Nephron progenitor cell (in vitro differentiated cells): Measurements from ENCODE around the gene MACROD2.

Experiments used
- DNase-seq: peaks from one replicate; pipeline ENCODE4 v3.0.0; 2021
- H3K27ac Mint-ChIP-seq: 2 replicates; pipeline ENCODE4 v1.8.0; 2021; ENCODE audit warnings: mild to moderate bottlenecking, moderate library complexity, mixed read lengths
- H3K27me3 Mint-ChIP-seq: 2 replicates; pipeline ENCODE4 v1.8.0; 2021; ENCODE audit warnings: mild to moderate bottlenecking, low read depth, mixed read lengths; ENCODE audit not compliant: poor library complexity
- H3K36me3 Mint-ChIP-seq: 2 replicates; pipeline ENCODE4 v1.8.0; 2021; ENCODE audit warnings: low read depth, mixed read lengths
- H3K4me1 Mint-ChIP-seq: 2 replicates; pipeline ENCODE4 v1.8.0; 2021; ENCODE audit warnings: mixed read lengths
- H3K4me3 Mint-ChIP-seq: 2 replicates; pipeline ENCODE4 v1.8.0; 2021; ENCODE audit warnings: mild to moderate bottlenecking, moderate library complexity, mixed read lengths
- H3K9me3 Mint-ChIP-seq: 2 replicates; pipeline ENCODE4 v1.8.0; 2021; ENCODE audit warnings: mild to moderate bottlenecking, moderate library complexity, mixed read lengths
- TF ChIP-seq, protein P1 (sequence below): fragments of 200-600 bp; sonication (generic); IDR thresholded peaks from 2 replicates; pipeline ENCODE4 v1.5.0; 2021; ENCODE audit warnings: antibody characterized with exemption

MACROD2 gene

DNA sequence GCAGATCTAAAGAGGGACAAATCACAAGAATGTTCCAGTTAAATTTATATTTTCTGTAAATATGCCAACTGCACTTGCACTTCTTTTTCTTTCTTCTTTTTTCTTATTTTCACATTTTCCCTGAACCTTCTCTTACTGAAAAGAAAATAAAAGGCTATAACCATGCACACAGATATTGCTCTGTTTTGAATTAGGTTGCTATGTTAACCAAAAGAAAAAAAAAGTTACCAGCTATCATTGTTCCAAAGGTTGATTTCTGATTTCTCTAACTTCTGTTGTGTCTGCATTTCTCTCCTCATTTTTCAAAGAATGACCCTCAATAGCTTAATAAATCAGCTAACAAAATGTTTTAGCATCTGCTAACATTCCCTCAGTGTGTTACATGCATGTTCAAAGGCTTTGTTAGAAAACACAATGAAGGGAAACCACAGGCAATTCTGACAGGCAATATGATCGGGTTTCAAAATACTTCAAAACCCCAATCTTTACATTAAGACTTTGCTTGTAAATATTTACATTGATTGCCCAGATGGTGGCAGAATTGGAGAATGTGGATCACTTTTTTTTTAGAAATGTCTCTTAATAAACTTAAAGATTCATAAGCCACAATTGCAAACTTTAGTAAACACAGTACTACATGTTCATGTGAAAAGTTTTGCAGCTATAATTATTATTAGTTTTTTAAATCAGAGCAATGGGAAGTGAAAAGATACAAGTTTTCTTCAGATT lies 1270.4 kb downstream of the MACROD2 start:
- Mint-ChIP-seq H3K27me3 (peaks cover 7% of the 10 kb centered on the region), H3K9me3 (peaks cover 23% of the 10 kb centered on the region), H3K36me3 (peaks cover 5% of the 10 kb centered on the region), H3K4me3 (no peak overlapping the region), H3K4me1 (peaks cover 15% of the 10 kb centered on the region), H3K27ac (no peak overlapping the region)
- DNase-seq = no peak
- TF ChIP-seq, protein P1, sequence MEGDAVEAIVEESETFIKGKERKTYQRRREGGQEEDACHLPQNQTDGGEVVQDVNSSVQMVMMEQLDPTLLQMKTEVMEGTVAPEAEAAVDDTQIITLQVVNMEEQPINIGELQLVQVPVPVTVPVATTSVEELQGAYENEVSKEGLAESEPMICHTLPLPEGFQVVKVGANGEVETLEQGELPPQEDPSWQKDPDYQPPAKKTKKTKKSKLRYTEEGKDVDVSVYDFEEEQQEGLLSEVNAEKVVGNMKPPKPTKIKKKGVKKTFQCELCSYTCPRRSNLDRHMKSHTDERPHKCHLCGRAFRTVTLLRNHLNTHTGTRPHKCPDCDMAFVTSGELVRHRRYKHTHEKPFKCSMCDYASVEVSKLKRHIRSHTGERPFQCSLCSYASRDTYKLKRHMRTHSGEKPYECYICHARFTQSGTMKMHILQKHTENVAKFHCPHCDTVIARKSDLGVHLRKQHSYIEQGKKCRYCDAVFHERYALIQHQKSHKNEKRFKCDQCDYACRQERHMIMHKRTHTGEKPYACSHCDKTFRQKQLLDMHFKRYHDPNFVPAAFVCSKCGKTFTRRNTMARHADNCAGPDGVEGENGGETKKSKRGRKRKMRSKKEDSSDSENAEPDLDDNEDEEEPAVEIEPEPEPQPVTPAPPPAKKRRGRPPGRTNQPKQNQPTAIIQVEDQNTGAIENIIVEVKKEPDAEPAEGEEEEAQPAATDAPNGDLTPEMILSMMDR = no peak

DNA sequence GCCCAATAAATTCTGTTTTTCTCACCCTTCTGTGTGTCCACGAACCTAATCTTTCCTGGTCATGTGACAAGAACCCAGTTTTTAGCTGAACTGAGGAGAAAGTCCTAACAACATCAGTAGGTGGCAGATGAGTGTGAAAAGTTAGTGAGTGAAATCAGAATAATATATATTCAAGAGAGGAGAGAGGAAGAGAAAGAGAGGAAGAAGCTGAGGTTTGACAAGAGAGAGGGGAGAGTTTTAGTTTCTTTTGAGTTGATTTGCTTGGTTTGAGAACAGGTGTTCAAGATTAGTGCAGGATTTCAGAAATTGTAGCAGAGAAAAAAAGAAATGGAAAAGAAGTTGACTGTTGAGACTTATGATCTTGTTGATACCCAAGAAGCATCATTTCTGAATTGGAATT lies 1272.6 kb downstream of the MACROD2 start:
- H3K27ac Mint-ChIP-seq = peak overlapping the region; percentile 43
- peaks cover 17% of the 10 kb centered on the region for H3K9me3 Mint-ChIP-seq
- H3K27me3 Mint-ChIP-seq = peaks cover 7% of the 10 kb centered on the region
- DNase-seq = no peak
- TF ChIP-seq, protein P1 = no peak
- peaks cover 3% of the 10 kb centered on the region for H3K36me3 Mint-ChIP-seq
- peaks cover 15% of the 10 kb centered on the region for H3K4me1 Mint-ChIP-seq
- H3K4me3 Mint-ChIP-seq = no peak overlapping the region

DNA sequence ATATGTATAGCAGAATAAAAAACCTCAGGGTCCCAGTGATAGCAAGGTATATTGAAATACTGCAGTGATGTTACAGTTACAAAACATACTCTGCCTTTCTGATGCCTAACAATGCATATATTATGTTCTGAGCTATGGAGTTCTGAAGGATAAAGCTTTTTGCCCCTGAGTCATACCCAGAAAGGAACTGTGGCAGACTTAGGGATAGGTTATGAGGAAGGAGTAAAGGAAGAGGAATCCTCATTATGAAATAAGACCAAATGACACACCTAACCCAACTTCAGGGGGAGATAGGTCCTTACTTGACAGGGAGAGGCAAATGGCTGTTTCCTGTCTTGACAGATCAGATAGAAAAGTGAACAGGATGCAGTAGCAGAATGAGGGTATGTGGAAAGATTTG lies 1282.7 kb downstream of the MACROD2 start:
- H3K4me1 Mint-ChIP-seq = no peaks in the 10 kb centered on the region
- no peak for DNase-seq
- H3K27me3 Mint-ChIP-seq = peaks cover 5% of the 10 kb centered on the region
- H3K9me3 Mint-ChIP-seq = peaks cover 23% of the 10 kb centered on the region
- H3K4me3 Mint-ChIP-seq = no peak overlapping the region
- TF ChIP-seq, protein P1 = no peak
- H3K27ac Mint-ChIP-seq = no peak overlapping the region
- H3K36me3 Mint-ChIP-seq = no peaks in the 10 kb centered on the region

DNA sequence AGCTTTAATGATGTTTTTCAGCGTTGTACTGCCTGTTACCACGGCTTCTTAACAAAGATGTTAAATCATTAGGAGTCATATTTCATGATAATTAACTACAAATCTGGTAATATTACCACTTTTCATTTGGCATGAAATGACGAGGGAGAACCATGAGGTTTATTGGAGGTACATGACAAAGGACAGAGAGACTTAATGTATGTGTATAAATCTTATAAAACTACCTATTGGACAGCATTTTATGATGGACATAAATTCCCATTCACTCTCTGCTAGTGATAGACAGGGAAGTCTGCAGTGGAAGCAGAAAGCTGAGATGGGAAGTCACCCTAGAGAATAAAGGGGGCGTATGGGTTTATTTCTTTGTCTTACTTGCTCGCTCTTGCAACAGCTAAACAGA lies 1292.0 kb downstream of the MACROD2 start:
- TF ChIP-seq, protein P1 = no peak

DNA sequence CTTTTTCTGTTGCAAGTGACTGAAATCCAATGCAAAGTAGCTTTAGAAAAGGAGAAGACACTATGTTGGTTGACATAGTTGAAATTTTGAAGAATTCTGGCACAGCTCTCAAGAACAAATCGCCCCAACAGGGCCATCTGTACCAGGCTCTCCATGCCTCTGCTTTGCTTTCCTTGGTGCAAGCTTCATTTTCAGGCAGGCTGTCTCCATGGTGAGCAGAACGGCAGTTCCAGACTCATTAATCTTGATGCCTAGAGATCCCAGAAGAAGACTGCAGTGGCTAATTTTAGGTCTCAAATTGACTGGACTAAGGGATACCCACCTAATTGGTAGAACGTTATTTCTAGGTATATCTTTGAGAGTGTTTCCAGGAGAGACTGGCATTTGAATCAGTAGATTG lies 1292.8 kb downstream of the MACROD2 start:
- H3K27me3 Mint-ChIP-seq = no peaks in the 10 kb centered on the region
- DNase-seq = no peak
- TF ChIP-seq, protein P1 = no peak
- H3K4me1 Mint-ChIP-seq = peaks cover 20% of the 10 kb centered on the region
- no peaks in the 10 kb centered on the region for H3K9me3 Mint-ChIP-seq
- H3K4me3 Mint-ChIP-seq = no peak overlapping the region
- no peak overlapping the region for H3K27ac Mint-ChIP-seq
- no peaks in the 10 kb centered on the region for H3K36me3 Mint-ChIP-seq

More for the DNA sequence above, 1292.0 kb downstream of the MACROD2 start:
- no peaks in the 10 kb centered on the region for H3K27me3 Mint-ChIP-seq
- peaks cover 20% of the 10 kb centered on the region for H3K4me1 Mint-ChIP-seq
- H3K4me3 Mint-ChIP-seq = no peak overlapping the region
- no peak overlapping the region for H3K27ac Mint-ChIP-seq
- peaks cover 5% of the 10 kb centered on the region for H3K9me3 Mint-ChIP-seq
- H3K36me3 Mint-ChIP-seq = no peaks in the 10 kb centered on the region
- no peak for DNase-seq

DNA sequence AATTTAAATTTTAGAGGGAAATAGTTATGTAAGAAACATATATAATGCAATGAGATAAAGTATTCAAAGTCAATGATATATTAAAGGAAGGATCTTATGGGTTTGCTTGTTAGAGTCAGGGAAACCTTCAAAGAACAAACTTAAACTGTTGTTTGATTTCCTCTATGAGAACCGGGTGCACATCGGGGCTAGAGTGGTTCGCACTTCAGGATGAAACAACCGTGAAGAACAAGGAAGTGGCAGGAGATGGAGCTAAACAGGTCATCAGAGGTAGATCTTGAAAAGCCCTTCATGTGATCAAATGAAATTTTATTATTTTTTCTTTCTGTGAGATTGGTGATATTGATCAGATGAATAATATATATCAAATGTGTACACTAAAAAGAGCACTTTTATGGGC lies 1294.0 kb downstream of the MACROD2 start:
- H3K9me3 Mint-ChIP-seq = peaks cover under 1% of the 10 kb centered on the region
- no peaks in the 10 kb centered on the region for H3K27me3 Mint-ChIP-seq
- TF ChIP-seq, protein P1 = no peak
- no peak overlapping the region for H3K27ac Mint-ChIP-seq
- peaks cover 20% of the 10 kb centered on the region for H3K4me1 Mint-ChIP-seq
- no peak for DNase-seq
- no peak overlapping the region for H3K4me3 Mint-ChIP-seq
- H3K36me3 Mint-ChIP-seq = no peaks in the 10 kb centered on the region
